SK-N-SH treated with all-trans-retinoic acid at 6 μM for 48 hours (cell line): ENCODE data around the gene FOXO1.

Source experiments
- ATAC-seq: fragments of 200-7000 bp; cut with Tn5 transposase; 3 replicates; pipeline ENCODE4 v1.9.1; 2020; ENCODE audit warnings: mild to moderate bottlenecking, moderate library complexity
- ARNTL ChIP-seq: fragments of 450-650 bp; formaldehyde crosslinking; IDR thresholded peaks from 2 replicates; pipeline ENCODE4 v1.5.0; 2020; ENCODE audit warnings: low read depth, mild to moderate bottlenecking, moderate library complexity, borderline replicate concordance
- CSDC2 ChIP-seq: fragments of 250-450 bp; sonication (Bioruptor Pico); IDR thresholded peaks from 2 replicates; pipeline ENCODE4 v1.5.0; 2020; ENCODE audit warnings: mild to moderate bottlenecking, moderate library complexity
- ESRRG ChIP-seq: fragments of 250-450 bp; sonication (Bioruptor Pico); IDR thresholded peaks from 2 replicates; pipeline ENCODE4 v1.6.1; 2021; ENCODE audit warnings: mild to moderate bottlenecking
- GLIS3 ChIP-seq: fragments of 250-450 bp; sonication (Bioruptor Pico); IDR thresholded peaks from 2 replicates; pipeline ENCODE4 v1.5.0; 2020; ENCODE audit warnings: mild to moderate bottlenecking, moderate library complexity
- OSR1 ChIP-seq: fragments of 250-450 bp; sonication (Bioruptor Pico); IDR thresholded peaks from 2 replicates; pipeline ENCODE4 v1.8.0; 2022; ENCODE audit warnings: moderate library complexity, mild to moderate bottlenecking, inconsistent platforms
- RARB ChIP-seq: fragments of 250-450 bp; sonication (Bioruptor Pico); IDR thresholded peaks from 2 replicates; pipeline ENCODE4 v1.8.0; 2021; ENCODE audit warnings: mild to moderate bottlenecking, moderate library complexity
- SNAI2 ChIP-seq: fragments of 250-450 bp; sonication (Bioruptor Pico); IDR thresholded peaks from 2 replicates; pipeline ENCODE4 v1.5.0; 2020; ENCODE audit warnings: mild to moderate bottlenecking, moderate library complexity
- TCF4 ChIP-seq: fragments of 250-450 bp; sonication (Bioruptor Pico); IDR thresholded peaks from 2 replicates; pipeline ENCODE4 v1.8.0; 2021; ENCODE audit warnings: mild to moderate bottlenecking, moderate library complexity, borderline replicate concordance
- TOX ChIP-seq: fragments of 250-450 bp; sonication (Bioruptor Pico); IDR thresholded peaks from 2 replicates; pipeline ENCODE4 v1.8.0; 2021; ENCODE audit warnings: mild to moderate bottlenecking, moderate library complexity, borderline replicate concordance
- ZFP3 ChIP-seq: fragments of 250-450 bp; sonication (Bioruptor Pico); IDR thresholded peaks from 2 replicates; pipeline ENCODE4 v1.5.0; 2020; ENCODE audit warnings: mild to moderate bottlenecking, moderate library complexity
- ZNF565 ChIP-seq: fragments of 450-650 bp; formaldehyde crosslinking; conservative IDR thresholded peaks from 2 replicates; pipeline ENCODE4 v1.5.0; 2020; ENCODE audit warnings: low read depth, mild to moderate bottlenecking, moderate library complexity
- ZNF70 ChIP-seq: fragments of 450-650 bp; formaldehyde crosslinking; IDR thresholded peaks from 2 replicates; pipeline ENCODE4 v1.5.0; 2020; ENCODE audit warnings: mild to moderate bottlenecking, moderate library complexity
- ZNF8 ChIP-seq: fragments of 450-650 bp; formaldehyde crosslinking; IDR thresholded peaks from 2 replicates; pipeline ENCODE4 v1.5.0; 2020; ENCODE audit warnings: mild to moderate bottlenecking, moderate library complexity
- TF ChIP-seq, protein P1 (sequence below): fragments of 250-450 bp; sonication (Bioruptor Pico); IDR thresholded peaks from 2 replicates; pipeline ENCODE4 v1.8.0; 2020; ENCODE audit warnings: mild to moderate bottlenecking, moderate library complexity, borderline replicate concordance
- TF ChIP-seq, protein P2 (sequence below): fragments of 250-450 bp; sonication (Bioruptor Pico); IDR thresholded peaks from 2 replicates; pipeline ENCODE4 v1.5.0; 2020; ENCODE audit warnings: mild to moderate bottlenecking, moderate library complexity
- TF ChIP-seq, protein P3 (sequence below): fragments of 250-450 bp; sonication (Bioruptor Pico); IDR thresholded peaks from 2 replicates; pipeline ENCODE4 v1.5.1; 2020; ENCODE audit warnings: low read depth, mild to moderate bottlenecking, moderate library complexity
- TF ChIP-seq, protein P4 (sequence below): fragments of 250-450 bp; sonication (Bioruptor Pico); IDR thresholded peaks from 2 replicates; pipeline ENCODE4 v1.8.0; 2021; ENCODE audit warnings: low read depth, mild to moderate bottlenecking, moderate library complexity, borderline replicate concordance
- TF ChIP-seq, protein P5 (sequence below): fragments of 250-450 bp; sonication (Bioruptor Pico); IDR thresholded peaks from 2 replicates; pipeline ENCODE4 v1.5.1; 2021; ENCODE audit warnings: mild to moderate bottlenecking, moderate library complexity

FOXO1 gene

DNA sequence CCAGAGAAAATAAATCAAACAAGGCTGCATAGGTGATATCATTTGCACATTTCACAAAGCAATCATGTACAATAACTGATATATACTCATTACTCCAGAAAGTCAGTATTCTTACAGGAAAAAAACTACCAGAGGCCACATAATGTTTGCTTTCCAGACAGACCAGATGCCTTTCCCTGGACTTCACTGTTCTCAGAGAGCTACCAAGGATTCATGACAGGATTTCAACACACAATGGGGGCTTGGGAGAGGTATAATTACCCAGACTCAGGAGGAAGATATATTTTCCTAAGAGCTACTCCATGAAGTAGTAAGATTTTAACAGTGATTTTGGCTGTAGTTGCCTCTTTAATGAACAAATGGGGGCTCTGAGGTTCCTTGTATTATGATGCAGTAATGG, 110.0 kb downstream of the FOXO1 start:
- no peak for ATAC-seq
- TF ChIP-seq OSR1 (CRISPR knock-in tag) (no peak), ARNTL (CRISPR knock-in tag) (no peak), ZNF8 (CRISPR knock-in tag) (no peak), ZFP3 (CRISPR knock-in tag) (no peak), RARB (CRISPR knock-in tag) (no peak), SNAI2 (CRISPR knock-in tag) (no peak)
- TF ChIP-seq, protein P1, sequence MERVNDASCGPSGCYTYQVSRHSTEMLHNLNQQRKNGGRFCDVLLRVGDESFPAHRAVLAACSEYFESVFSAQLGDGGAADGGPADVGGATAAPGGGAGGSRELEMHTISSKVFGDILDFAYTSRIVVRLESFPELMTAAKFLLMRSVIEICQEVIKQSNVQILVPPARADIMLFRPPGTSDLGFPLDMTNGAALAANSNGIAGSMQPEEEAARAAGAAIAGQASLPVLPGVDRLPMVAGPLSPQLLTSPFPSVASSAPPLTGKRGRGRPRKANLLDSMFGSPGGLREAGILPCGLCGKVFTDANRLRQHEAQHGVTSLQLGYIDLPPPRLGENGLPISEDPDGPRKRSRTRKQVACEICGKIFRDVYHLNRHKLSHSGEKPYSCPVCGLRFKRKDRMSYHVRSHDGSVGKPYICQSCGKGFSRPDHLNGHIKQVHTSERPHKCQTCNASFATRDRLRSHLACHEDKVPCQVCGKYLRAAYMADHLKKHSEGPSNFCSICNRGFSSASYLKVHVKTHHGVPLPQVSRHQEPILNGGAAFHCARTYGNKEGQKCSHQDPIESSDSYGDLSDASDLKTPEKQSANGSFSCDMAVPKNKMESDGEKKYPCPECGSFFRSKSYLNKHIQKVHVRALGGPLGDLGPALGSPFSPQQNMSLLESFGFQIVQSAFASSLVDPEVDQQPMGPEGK (CRISPR knock-in tag) = no peak
- TF ChIP-seq, protein P2, sequence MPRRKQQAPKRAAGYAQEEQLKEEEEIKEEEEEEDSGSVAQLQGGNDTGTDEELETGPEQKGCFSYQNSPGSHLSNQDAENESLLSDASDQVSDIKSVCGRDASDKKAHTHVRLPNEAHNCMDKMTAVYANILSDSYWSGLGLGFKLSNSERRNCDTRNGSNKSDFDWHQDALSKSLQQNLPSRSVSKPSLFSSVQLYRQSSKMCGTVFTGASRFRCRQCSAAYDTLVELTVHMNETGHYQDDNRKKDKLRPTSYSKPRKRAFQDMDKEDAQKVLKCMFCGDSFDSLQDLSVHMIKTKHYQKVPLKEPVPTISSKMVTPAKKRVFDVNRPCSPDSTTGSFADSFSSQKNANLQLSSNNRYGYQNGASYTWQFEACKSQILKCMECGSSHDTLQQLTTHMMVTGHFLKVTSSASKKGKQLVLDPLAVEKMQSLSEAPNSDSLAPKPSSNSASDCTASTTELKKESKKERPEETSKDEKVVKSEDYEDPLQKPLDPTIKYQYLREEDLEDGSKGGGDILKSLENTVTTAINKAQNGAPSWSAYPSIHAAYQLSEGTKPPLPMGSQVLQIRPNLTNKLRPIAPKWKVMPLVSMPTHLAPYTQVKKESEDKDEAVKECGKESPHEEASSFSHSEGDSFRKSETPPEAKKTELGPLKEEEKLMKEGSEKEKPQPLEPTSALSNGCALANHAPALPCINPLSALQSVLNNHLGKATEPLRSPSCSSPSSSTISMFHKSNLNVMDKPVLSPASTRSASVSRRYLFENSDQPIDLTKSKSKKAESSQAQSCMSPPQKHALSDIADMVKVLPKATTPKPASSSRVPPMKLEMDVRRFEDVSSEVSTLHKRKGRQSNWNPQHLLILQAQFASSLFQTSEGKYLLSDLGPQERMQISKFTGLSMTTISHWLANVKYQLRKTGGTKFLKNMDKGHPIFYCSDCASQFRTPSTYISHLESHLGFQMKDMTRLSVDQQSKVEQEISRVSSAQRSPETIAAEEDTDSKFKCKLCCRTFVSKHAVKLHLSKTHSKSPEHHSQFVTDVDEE = no peak
- TF ChIP-seq, protein P3, sequence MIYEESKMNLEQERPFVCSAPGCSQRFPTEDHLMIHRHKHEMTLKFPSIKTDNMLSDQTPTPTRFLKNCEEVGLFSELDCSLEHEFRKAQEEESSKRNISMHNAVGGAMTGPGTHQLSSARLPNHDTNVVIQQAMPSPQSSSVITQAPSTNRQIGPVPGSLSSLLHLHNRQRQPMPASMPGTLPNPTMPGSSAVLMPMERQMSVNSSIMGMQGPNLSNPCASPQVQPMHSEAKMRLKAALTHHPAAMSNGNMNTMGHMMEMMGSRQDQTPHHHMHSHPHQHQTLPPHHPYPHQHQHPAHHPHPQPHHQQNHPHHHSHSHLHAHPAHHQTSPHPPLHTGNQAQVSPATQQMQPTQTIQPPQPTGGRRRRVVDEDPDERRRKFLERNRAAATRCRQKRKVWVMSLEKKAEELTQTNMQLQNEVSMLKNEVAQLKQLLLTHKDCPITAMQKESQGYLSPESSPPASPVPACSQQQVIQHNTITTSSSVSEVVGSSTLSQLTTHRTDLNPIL = no peak

DNA sequence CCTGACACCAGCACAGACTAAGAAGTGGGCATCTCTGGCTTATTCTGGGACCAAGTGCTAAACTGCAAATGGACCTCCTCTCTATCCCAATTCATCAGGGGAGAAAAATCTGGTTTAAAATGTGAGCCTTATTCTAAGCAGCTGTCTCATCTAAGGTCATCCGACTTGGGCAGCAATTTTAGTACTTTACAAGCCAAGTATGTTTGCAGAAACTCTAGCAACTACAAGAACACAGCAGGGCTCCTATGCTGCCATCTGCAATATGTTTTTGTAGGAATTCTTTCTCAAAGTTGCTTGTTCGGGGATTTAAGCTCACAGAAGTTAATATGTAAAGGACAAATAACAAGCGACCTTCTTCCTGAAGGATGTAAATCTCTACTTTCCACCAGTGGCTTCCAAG, 113.1 kb downstream of the FOXO1 start:
- TF ChIP-seq GLIS3 (CRISPR knock-in tag) (no peak), ARNTL (CRISPR knock-in tag) (no peak), ZNF565 (CRISPR knock-in tag) (no peak), ESRRG (CRISPR knock-in tag) (no peak), ZNF70 (CRISPR knock-in tag) (no peak), CSDC2 (CRISPR knock-in tag) (no peak), OSR1 (CRISPR knock-in tag) (no peak), TOX (no peak), TCF4 (CRISPR knock-in tag) (no peak), ZFP3 (CRISPR knock-in tag) (no peak)
- TF ChIP-seq, protein P2 = no peak
- TF ChIP-seq, protein P4, sequence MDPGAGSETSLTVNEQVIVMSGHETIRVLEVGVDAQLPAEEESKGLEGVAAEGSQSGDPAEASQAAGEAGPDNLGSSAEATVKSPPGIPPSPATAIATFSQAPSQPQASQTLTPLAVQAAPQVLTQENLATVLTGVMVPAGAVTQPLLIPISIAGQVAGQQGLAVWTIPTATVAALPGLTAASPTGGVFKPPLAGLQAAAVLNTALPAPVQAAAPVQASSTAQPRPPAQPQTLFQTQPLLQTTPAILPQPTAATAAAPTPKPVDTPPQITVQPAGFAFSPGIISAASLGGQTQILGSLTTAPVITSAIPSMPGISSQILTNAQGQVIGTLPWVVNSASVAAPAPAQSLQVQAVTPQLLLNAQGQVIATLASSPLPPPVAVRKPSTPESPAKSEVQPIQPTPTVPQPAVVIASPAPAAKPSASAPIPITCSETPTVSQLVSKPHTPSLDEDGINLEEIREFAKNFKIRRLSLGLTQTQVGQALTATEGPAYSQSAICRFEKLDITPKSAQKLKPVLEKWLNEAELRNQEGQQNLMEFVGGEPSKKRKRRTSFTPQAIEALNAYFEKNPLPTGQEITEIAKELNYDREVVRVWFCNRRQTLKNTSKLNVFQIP (CRISPR knock-in tag) = no peak
- TF ChIP-seq, protein P1 (CRISPR knock-in tag) = no peak
- TF ChIP-seq, protein P5, sequence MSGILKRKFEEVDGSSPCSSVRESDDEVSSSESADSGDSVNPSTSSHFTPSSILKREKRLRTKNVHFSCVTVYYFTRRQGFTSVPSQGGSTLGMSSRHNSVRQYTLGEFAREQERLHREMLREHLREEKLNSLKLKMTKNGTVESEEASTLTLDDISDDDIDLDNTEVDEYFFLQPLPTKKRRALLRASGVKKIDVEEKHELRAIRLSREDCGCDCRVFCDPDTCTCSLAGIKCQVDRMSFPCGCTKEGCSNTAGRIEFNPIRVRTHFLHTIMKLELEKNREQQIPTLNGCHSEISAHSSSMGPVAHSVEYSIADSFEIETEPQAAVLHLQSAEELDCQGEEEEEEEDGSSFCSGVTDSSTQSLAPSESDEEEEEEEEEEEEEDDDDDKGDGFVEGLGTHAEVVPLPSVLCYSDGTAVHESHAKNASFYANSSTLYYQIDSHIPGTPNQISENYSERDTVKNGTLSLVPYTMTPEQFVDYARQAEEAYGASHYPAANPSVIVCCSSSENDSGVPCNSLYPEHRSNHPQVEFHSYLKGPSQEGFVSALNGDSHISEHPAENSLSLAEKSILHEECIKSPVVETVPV (CRISPR knock-in tag) = no peak
- TF ChIP-seq, all 23 proteins: peak for 0
- ATAC-seq = no peak
